H1 (cell line): ENCODE data around the gene ALDH4A1. TPM values are rescaled to one million over a fixed set of nuclear protein-coding genes. Genes with fewer than 3 reads are reported as not detected.
A peak's percentile ranks its signal among the peaks of the same experiment; 100 is the strongest.

Source experiments
- CTCF ChIA-PET: fragments of 300-600 bp; sonication (Branson Sonifier 250); formaldehyde crosslinking; loops from one replicate; lab custom pipeline; 2021; ENCODE audit not compliant: partially characterized antibody; lab: Charles Lee
- POLR2A ChIA-PET: fragments of 300-600 bp; sonication (Branson Sonifier 250); formaldehyde crosslinking; loops from one replicate; lab custom pipeline; 2021; ENCODE audit warnings: inconsistent platforms; ENCODE audit not compliant: partially characterized antibody; lab: Charles Lee
- DNase-seq, 2 experiments: peaks; one replicate each; pipeline versions ENCODE4 v3.0.0 to v3.0.0-alpha.2; 2010 to 2022; ENCODE audit warnings: low spot score in 2 of 2, low read depth in 1 of 2, mixed read lengths in 1 of 2
- FAIRE-seq: peaks from 2 replicates; lab custom pipeline; 2011; peaks lifted over from hg19 to GRCh38; lab: Jason Lieb, UNC
- H2AFZ ChIP-seq: 2 replicates; pipeline ENCODE4 v1.8.1; 2012; ENCODE audit warnings: low read length, inconsistent platforms
- H2AK5ac ChIP-seq: 2 replicates; pipeline ENCODE4 v1.6.1; 2013; ENCODE audit warnings: low read depth, low read length
- H2BK120ac ChIP-seq: replicated peaks from 2 replicates; pipeline ENCODE3; 2013; ENCODE audit warnings: low read depth, low read length, inconsistent platforms
- H2BK12ac ChIP-seq: 2 replicates; pipeline ENCODE4 v1.6.1; 2013; ENCODE audit warnings: low read depth, low read length
- H2BK15ac ChIP-seq: 2 replicates; pipeline ENCODE4 v1.6.1; 2013; ENCODE audit warnings: low read length
- H2BK20ac ChIP-seq: 2 replicates; pipeline ENCODE4 v1.6.1; 2013; ENCODE audit warnings: low read length
- H2BK5ac ChIP-seq: 2 replicates; pipeline ENCODE4 v1.6.1; 2013; ENCODE audit warnings: low read depth, low read length
- H3K14ac ChIP-seq: 2 replicates; pipeline ENCODE4 v1.6.1; 2013; ENCODE audit warnings: inconsistent platforms; ENCODE audit not compliant: insufficient read length
- H3K18ac ChIP-seq: 2 replicates; pipeline ENCODE4 v1.6.1; 2013; ENCODE audit warnings: low read length; ENCODE audit errors: extremely low read depth
- H3K23ac ChIP-seq: 2 replicates; pipeline ENCODE4 v1.6.1; 2013; ENCODE audit warnings: inconsistent platforms; ENCODE audit not compliant: insufficient read length
- H3K23me2 ChIP-seq: 2 replicates; pipeline ENCODE4 v1.6.1; 2013; ENCODE audit warnings: low read depth, low read length
- H3K27ac ChIP-seq: 2 replicates; pipeline ENCODE4 v1.6.1; 2011; ENCODE audit warnings: low read depth, low read length, inconsistent platforms
- H3K27me3 ChIP-seq, 4 experiments: replicated peaks in 1 of 4; 1 replicate in 1 of 4; 2 replicates in 3 of 4; pipeline versions ENCODE4 v1.6.1 to v1.8.1; 2011 to 2013; ENCODE audit warnings: low read length in 3 of 4, mild to moderate bottlenecking in 3 of 4, inconsistent platforms in 2 of 4, mixed read lengths in 2 of 4, moderate library complexity in 1 of 4; ENCODE audit not compliant: control insufficient read depth in 3 of 4, insufficient read depth in 3 of 4; ENCODE audit errors: extremely low read depth in 1 of 4
- H3K36me3 ChIP-seq, 4 experiments: 2 replicates each; pipeline versions ENCODE4 v1.6.1 to v1.8.1; 2011 to 2013; ENCODE audit warnings: mild to moderate bottlenecking in 4 of 4, low read length in 3 of 4, moderate library complexity in 2 of 4, control low read depth in 1 of 4, inconsistent platforms in 1 of 4; ENCODE audit not compliant: insufficient read depth in 4 of 4, control insufficient read depth in 2 of 4
- H3K4ac ChIP-seq: replicated peaks from 2 replicates; pipeline ENCODE3; 2013; ENCODE audit warnings: low read length, low read depth, mixed read lengths, inconsistent platforms; ENCODE audit not compliant: insufficient read length
- H3K4me1 ChIP-seq, 4 experiments: replicated peaks in 1 of 4; 1 replicate in 1 of 4; 2 replicates in 3 of 4; pipeline versions ENCODE4 v1.6.1 to v1.8.1; 2011 to 2013; ENCODE audit warnings: low read length in 3 of 4, inconsistent platforms in 2 of 4, mixed read lengths in 1 of 4; ENCODE audit not compliant: insufficient read depth in 4 of 4, control insufficient read depth in 3 of 4
- H3K4me2 ChIP-seq, 2 experiments: 2 replicates each; pipeline versions ENCODE4 v1.6.1 to v1.8.1; 2011 to 2013; ENCODE audit warnings: low read depth in 2 of 2, low read length in 2 of 2, control low read depth in 1 of 2, inconsistent platforms in 1 of 2, mild to moderate bottlenecking in 1 of 2; ENCODE audit not compliant: insufficient read depth in 1 of 2
- H3K4me3 ChIP-seq, 4 experiments: fragments of 200-600, 300-600 bp in 1 of 4; sonication (generic), shearing (Covaris generic), sonication (Bioruptor Twin) in 1 of 4; 2 replicates each; pipeline versions ENCODE4 v1.5.1 to v1.8.1; 2011 to 2016; ENCODE audit warnings: low read length in 4 of 4, low read depth in 3 of 4, control low read depth in 2 of 4, inconsistent platforms in 2 of 4, mild to moderate bottlenecking in 2 of 4, mixed read lengths in 1 of 4, moderate library complexity in 1 of 4; ENCODE audit not compliant: insufficient read depth in 2 of 4; ENCODE audit errors: extremely low read depth in 1 of 4
- H3K56ac ChIP-seq: replicated peaks from 2 replicates; pipeline ENCODE3; 2013; ENCODE audit warnings: low read depth, mild to moderate bottlenecking, mixed read lengths, low read length, inconsistent platforms; ENCODE audit not compliant: insufficient read length
- H3K79me1 ChIP-seq: 2 replicates; pipeline ENCODE4 v1.6.1; 2013; ENCODE audit warnings: low read depth, low read length, control low read depth
- H3K79me2 ChIP-seq, 2 experiments: 2 replicates each; pipeline versions ENCODE4 v1.6.1 to v1.8.1; 2012 to 2013; ENCODE audit warnings: low read length in 2 of 2, mild to moderate bottlenecking in 2 of 2, inconsistent platforms in 1 of 2; ENCODE audit not compliant: insufficient read depth in 2 of 2, control insufficient read depth in 1 of 2
- H3K9ac ChIP-seq, 4 experiments: replicated peaks in 1 of 4; 1 replicate in 1 of 4; 2 replicates in 3 of 4; pipeline versions ENCODE4 v1.6.1 to v1.8.1; 2011 to 2013; ENCODE audit warnings: low read depth in 3 of 4, low read length in 3 of 4, control low read depth in 2 of 4, mild to moderate bottlenecking in 2 of 4, moderate library complexity in 2 of 4, inconsistent platforms in 1 of 4; ENCODE audit errors: extremely low read depth in 1 of 4
- H3K9me3 ChIP-seq, 2 experiments: 2 replicates each; pipeline versions ENCODE4 v1.6.1 to v1.8.1; 2012 to 2013; ENCODE audit warnings: mild to moderate bottlenecking in 2 of 2, moderate library complexity in 2 of 2, control low read depth in 1 of 2, inconsistent platforms in 1 of 2, low read depth in 1 of 2, low read length in 1 of 2, mixed read lengths in 1 of 2; ENCODE audit not compliant: insufficient read depth in 2 of 2
- H4K20me1 ChIP-seq, 2 experiments: replicated peaks in 1 of 2; 2 replicates each; pipeline versions ENCODE3 to v1.8.1; 2011 to 2013; ENCODE audit warnings: inconsistent platforms in 2 of 2, low read length in 2 of 2, mild to moderate bottlenecking in 1 of 2; ENCODE audit not compliant: insufficient read depth in 2 of 2, control insufficient read depth in 1 of 2
- H4K5ac ChIP-seq: 2 replicates; pipeline ENCODE4 v1.6.1; 2013; ENCODE audit warnings: low read length, low read depth, mixed read lengths, inconsistent platforms; ENCODE audit not compliant: insufficient read length
- H4K8ac ChIP-seq: 2 replicates; pipeline ENCODE4 v1.8.0; 2013; ENCODE audit warnings: mild to moderate bottlenecking, moderate library complexity, low read length, inconsistent platforms; ENCODE audit not compliant: insufficient read depth; ENCODE audit errors: extremely low read depth
- H4K91ac ChIP-seq: replicated peaks from 2 replicates; pipeline ENCODE3; 2013; ENCODE audit warnings: low read length, mixed read lengths, inconsistent platforms; ENCODE audit not compliant: insufficient read length
- MAFK ChIP-seq: IDR thresholded peaks from 2 replicates; pipeline ENCODE4 v1.6.1; 2012; ENCODE audit warnings: low read depth, mild to moderate bottlenecking, improper control_type of control experiment, low read length
- YY1 ChIP-seq: IDR thresholded peaks from 2 replicates; pipeline ENCODE4 v1.6.1; 2011; ENCODE audit warnings: low read depth, mild to moderate bottlenecking, low read length
- WGBS, 2 experiments: shearing (Covaris generic) in 1 of 2; methylation state at CpG; one replicate each; pipeline versions ENCODE4 v1.1.6 to v1.1.7; 2013 to 2015; ENCODE audit warnings: low lambda C conversion rate in 2 of 2, mixed read lengths in 2 of 2, inconsistent platforms in 1 of 2, low coverage in 1 of 2, missing lambda C conversion rate in 1 of 2; ENCODE audit not compliant: insufficient replicate concordance in 2 of 2, insufficient coverage in 1 of 2, insufficient read length in 1 of 2; ENCODE audit errors: extremely low coverage in 1 of 2, missing lambda C conversion rate in 1 of 2; 5-methylcytosine and 5-hydroxymethylcytosine counted together
- microRNA counts: library from miRNA; unstranded; fragments of <30 nt; microRNA quantifications from one replicate; lab custom pipeline; 2015
- microRNA-seq, 2 experiments: library from miRNA; unstranded; fragments of <30 nt; microRNA quantifications; one replicate each; pipeline versions ENCODE4 to v1.2.0, GENCODE V29; 2016 to 2020; ENCODE audit warnings: borderline microRNAs expressed in 2 of 2, borderline number of aligned reads in 2 of 2, borderline replicate concordance in 1 of 2
- polyA plus RNA-seq, 7 experiments: library from polyadenylated mRNA; depleted of rRNA in 3 of 7; stranded (reverse) in 5 of 7; unstranded in 2 of 7; fragments of >200 nt in 5 of 7; fragments of 200-250 nt in 2 of 7; gene quantifications; 1 replicate in 5 of 7; 2 replicates in 1 of 7; 4 replicates in 1 of 7; pipeline versions ENCODE4 v1.2.1 to v1.2.3, GENCODE V29; 2011 to 2013; ENCODE audit warnings: missing spikeins in 2 of 7, mixed read lengths in 2 of 7
- small RNA-seq: library from polyadenylated mRNA; stranded (forward); fragments of <200 nt; extraction: miRNeasy Mini kit (QIAGEN cat#:217004); gene quantifications from one replicate; pipeline ENCODE3, GENCODE V24; 2013; ENCODE audit not compliant: insufficient read depth
- total RNA-seq: library from RNA; stranded (reverse); fragmentation: NEBNext Ultra II Directional; extraction: Animal tissue kit (Norgen Biotek cat#: 25700); gene quantifications from 2 replicates; pipeline ENCODE4 v1.2.1, GENCODE V29; 2021

ALDH4A1 gene
- total and polyA plus RNA-seq, 2 of the 8 experiments (the other 6 are each of a cell fraction or from before 2014, with no cell fraction given), result 30.3 to 35.9 TPM

DNA sequence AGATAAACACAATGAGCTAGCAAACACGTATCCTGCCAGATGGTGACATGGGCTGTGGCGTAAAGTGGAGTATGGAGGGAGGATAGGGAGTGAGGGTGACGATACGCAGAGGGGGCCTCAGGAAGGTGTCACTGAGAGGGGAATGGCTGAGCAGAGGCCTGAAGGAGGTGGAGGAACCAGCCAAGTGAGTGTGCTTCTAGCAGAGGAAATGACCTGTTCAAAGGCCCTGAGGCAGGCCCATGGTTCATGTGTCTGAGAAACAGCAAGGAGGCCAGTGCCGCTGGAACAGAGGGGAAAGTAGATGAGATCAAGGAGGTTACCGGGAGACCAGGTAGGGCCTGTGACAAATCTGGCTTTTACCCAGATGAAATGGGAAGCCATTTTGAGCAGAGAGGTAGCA, 78.9 kb downstream of the ALDH4A1 start:
- peaks cover under 1 to 4% (median 3%) of the 10 kb centered on the region in 4 experiments; a peak in 3 of 7 replicates for H3K4me1 ChIP-seq
- no peaks in the 10 kb centered on the region for H3K79me1 ChIP-seq
- peaks cover 0 to 14% (median 12%) of the 10 kb centered on the region in 4 experiments; a peak in 6 of 7 replicates for H3K27me3 ChIP-seq
- ChIA-PET POLR2A (no interaction called here), CTCF (interaction anchor here (0.8 to 2.5 kb wide), 17 partner anchors 13 to 226 kb away, joined by 3 to 18 read pairs (median 4); no protein-coding TSS in a partner anchor)
- H3K56ac ChIP-seq, result no peak overlapping the region
- H2AK5ac ChIP-seq, result no peak overlapping the region
- H4K91ac ChIP-seq, result no peak overlapping the region
- H2AFZ ChIP-seq, result no peak overlapping the region
- 92% methylated on average over 6 of the region's 6 CpGs; no CpG with 5 or more reads in 1 of the 2 experiments for WGBS, 2 experiments
- no peak overlapping the region for H3K4me2 ChIP-seq
- H4K5ac ChIP-seq, result no peak overlapping the region
- H2BK5ac ChIP-seq, result no peak overlapping the region
- no peak overlapping the region for H3K14ac ChIP-seq
- H2BK20ac ChIP-seq, result peak overlapping the region; percentile 23; the same call in 1 of the 2 replicates
- H3K9me3 ChIP-seq, result peaks cover 18 to 22% of the 10 kb centered on the region in 2 experiments
- H3K9ac ChIP-seq, result no peak overlapping the region
- H3K18ac ChIP-seq, result no peak overlapping the region
- no peak overlapping the region for H2BK120ac ChIP-seq
- peaks cover 6% of the 10 kb centered on the region; the same call in 1 of the 2 replicates for H3K23me2 ChIP-seq
- DNase-seq (no peak), FAIRE-seq (no peak)
- H3K36me3 ChIP-seq, result no peaks in the 10 kb centered on the region
- no peak overlapping the region for H2BK12ac ChIP-seq
- no peak overlapping the region for H4K8ac ChIP-seq
- no peak overlapping the region for H3K4ac ChIP-seq
- TF ChIP-seq YY1, result peak; percentile 83
- TF ChIP-seq MAFK, result no peak
- H3K79me2 ChIP-seq, result no peaks in the 10 kb centered on the region
- no peak overlapping the region for H2BK15ac ChIP-seq
- no peak overlapping the region for H3K4me3 ChIP-seq
- H3K23ac ChIP-seq, result no peak overlapping the region
- no peak overlapping the region for H3K27ac ChIP-seq
- peaks cover 0 to 4% of the 10 kb centered on the region in 2 experiments for H4K20me1 ChIP-seq

MicroRNA genes within 50 kb of the gene (microRNA counts, 767-probe panel; counts per million panel counts)
- 879 counts per million, percentile 95 among the panel's probes with 10 or more counts for microRNA hsa-miR-1290 (lab: Ali Mortazavi, UCI)

Small RNA genes within 50 kb of the gene (microRNA-seq; reads per million reads assigned to microRNA genes)
- gene MIR1290 (0 reads per million in 2 experiments), gene MIR4695 (0.20 to 0.23 reads per million in 2 experiments)

Small RNA genes within 50 kb of the gene (small RNA-seq; reads per million reads assigned to genes)
- gene MIR1290 (not detected), gene MIR4695 (not detected)

Other genes with a start within 250 kb of the ALDH4A1 start
- not detected in 2 replicates for gene TAS1R2, start 42.9 kb downstream of the ALDH4A1 start, total RNA-seq
- not detected in 2 replicates for gene TAS1R2, start 42.9 kb downstream of the ALDH4A1 start, polyA plus RNA-seq (2011; rRNA removed)
- 8.7 and 10.4 TPM in 2 replicates for gene IFFO2, start 54.1 kb upstream of the ALDH4A1 start, total RNA-seq
- gene IFFO2, start 54.1 kb upstream of the ALDH4A1 start, polyA plus RNA-seq (2011; rRNA removed), result 6.6 and 13.7 TPM in 2 replicates